CD4-positive, alpha-beta T cell treated with Interleukin-17A for 1 hour (primary cell): Measurements from ENCODE around the gene SLCO3A1.

Experiments used
- DNase-seq: peaks from one replicate; pipeline ENCODE4 v3.0.0-alpha.2; 2020

SLCO3A1 gene

DNA sequence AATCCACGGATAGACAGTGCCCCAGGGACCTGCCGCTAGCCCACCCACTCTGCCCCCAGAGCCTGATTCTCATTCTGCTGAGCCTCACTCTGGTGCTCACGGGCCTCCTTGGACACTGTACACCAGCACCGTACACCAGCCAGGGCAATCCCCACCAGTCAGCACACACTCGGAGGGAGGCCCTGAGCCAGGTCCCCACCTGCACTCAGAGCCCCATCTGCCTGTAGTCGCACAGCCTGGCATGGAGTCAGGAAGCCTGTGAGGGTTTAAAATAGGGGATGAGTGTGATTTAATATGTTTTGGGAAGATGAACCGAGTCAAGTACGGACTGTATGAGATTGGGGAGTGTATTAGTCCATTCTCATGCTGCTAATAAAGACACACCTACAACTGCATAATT lies 223.0 kb downstream of the SLCO3A1 start:
- no peak for DNase-seq

- peak; percentile 71 for DNase-seq
Measured at GRCh38 chr15:92077353-92078085, 224.0 kb downstream of the SLCO3A1 start.

GRCh38 chr15:92078270-92078669 lies 224.8 kb downstream of the SLCO3A1 start:
- DNase-seq = no peak

- no peak for DNase-seq
Measured at GRCh38 chr15:92079047-92079446, 225.5 kb downstream of the SLCO3A1 start.

- no peak for DNase-seq
Measured at GRCh38 chr15:92079647-92080255, 226.2 kb downstream of the SLCO3A1 start.

GRCh38 chr15:92082006-92082843 lies 228.7 kb downstream of the SLCO3A1 start:
- DNase-seq = peak; percentile 52

DNA sequence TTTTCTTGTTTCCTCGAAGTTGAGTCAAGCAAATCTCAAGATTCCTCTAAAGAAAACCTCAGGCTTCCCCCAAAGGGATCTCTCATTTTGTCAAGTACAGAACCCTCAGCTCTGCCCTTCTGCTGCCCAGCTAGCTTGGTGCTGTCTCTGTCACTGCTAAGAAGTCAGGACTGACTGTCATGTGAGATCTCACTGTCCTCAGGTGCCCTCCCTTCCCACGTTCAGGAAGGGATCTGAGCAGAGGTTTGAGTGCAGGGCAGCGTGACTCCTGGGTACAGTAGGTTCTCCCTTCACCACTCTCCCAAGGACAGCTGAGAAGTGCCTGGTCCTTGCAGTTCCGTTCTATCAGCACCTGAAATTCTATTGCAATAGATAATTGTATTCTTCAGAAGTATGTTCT lies 229.7 kb downstream of the SLCO3A1 start:
- DNase-seq = no peak

DNA sequence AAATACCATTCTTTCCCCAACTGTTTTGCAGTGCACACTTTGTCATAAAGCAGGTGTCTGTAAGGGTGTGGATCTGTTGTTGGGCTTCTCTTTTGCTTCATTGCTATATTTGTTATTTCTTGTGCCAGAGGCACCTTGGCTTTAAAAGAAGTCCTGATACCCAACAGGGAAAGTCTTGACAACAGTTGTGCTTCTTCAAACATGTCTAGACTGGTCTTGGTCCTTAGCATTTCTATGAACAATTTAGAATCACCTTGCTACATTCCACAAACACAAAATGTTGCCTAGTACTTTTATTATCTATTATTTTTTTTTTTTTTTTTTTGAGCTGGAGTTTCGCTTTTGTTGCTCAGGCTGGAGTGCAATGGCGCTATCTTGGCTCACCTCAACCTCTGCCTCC lies 233.7 kb downstream of the SLCO3A1 start:
- DNase-seq = no peak

DNA sequence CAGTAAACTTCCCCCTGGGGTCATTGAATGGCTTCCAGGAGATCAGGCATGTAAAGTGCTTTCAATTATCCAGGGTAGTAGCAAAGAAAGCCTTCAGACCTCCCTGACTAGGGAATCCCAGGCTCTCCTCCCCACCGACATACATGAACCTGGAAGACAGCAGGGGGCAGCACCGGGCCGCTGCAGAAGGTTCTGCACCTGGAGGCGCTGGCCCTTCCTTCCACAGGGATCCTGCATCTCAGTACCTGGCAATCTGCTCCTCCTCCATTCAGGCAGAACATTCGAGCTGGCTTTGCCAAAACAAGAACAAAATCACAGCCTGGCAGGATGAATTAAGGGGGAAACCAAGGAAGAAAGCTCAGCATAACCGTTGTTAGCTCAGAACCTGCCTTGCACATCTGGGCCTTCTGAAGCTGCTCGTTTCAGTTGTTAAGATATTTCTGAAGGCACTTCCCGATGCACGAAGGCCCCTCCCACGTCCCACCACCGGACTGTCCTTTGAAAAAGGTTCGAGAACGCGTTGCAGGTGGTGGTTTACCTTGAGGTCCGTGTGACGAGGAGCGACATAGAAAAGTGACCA lies 237.7 kb downstream of the SLCO3A1 start:
- no peak for DNase-seq

DNA sequence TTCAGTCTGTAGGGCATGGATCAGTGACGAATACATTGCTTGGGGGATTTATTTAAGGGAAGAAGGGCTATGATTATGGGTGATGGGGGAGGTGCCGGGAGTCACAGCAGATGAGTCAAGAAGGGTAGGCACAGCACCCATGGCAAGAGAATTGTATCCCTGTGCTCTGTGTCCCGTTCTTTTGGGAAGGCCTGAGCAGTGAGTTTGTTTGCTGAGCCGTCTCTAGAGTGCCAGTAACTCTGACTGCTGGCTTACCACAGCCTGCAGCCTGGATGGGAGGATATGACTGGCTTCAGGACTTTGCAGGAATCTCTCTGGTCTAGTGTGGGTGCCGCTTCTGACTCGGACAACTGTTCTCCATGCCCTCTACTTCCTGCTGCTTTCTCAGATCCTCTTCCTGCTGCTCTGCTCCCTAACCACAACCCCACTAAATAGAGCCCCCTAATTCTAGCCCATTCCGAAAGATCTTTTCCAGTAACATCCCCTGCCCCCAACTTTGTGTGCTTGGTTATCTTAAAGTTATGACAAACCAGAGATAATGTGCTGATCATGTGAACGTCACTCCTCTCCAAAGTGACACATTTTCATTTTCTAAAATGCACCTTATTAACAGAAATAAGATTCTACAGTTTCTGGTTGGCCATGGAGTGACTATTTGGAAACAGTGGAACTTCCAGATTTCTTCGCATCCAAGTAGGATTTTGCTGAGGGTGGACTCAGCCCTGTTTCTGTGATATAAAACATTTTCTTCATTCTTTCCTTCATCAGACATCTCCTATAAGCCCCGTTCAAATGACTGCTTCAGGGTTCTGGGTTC lies 239.0 kb downstream of the SLCO3A1 start:
- no peak for DNase-seq

- peak; percentile 63 for DNase-seq
Measured at GRCh38 chr15:92095693-92096092, 242.2 kb downstream of the SLCO3A1 start.

GRCh38 chr15:92097474-92098178 lies 244.1 kb downstream of the SLCO3A1 start:
- DNase-seq = peak; percentile 68

GRCh38 chr15:92098869-92099268 lies 245.4 kb downstream of the SLCO3A1 start:
- no peak for DNase-seq

DNA sequence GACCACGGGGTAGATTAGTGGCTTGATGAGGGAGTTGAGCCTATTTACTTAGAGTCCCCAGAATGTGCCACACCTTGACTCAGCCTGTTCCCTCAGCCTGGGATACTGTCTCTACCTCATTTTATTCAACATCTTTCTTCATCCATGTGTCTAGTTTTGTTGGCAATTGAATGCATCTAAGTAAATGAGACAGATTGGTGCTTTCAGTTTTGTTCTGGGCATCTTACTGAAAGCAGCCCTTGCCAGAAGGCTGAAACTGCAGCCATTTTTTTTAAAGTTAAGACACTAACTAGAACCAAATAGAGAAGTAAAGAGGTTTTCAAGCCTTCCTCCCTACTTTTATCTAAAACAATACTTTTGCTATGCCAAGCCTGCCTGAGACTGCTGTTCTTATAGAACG lies 246.8 kb downstream of the SLCO3A1 start:
- no peak for DNase-seq

GRCh38 chr15:92100751-92101150 lies 247.2 kb downstream of the SLCO3A1 start:
- no peak for DNase-seq

DNA sequence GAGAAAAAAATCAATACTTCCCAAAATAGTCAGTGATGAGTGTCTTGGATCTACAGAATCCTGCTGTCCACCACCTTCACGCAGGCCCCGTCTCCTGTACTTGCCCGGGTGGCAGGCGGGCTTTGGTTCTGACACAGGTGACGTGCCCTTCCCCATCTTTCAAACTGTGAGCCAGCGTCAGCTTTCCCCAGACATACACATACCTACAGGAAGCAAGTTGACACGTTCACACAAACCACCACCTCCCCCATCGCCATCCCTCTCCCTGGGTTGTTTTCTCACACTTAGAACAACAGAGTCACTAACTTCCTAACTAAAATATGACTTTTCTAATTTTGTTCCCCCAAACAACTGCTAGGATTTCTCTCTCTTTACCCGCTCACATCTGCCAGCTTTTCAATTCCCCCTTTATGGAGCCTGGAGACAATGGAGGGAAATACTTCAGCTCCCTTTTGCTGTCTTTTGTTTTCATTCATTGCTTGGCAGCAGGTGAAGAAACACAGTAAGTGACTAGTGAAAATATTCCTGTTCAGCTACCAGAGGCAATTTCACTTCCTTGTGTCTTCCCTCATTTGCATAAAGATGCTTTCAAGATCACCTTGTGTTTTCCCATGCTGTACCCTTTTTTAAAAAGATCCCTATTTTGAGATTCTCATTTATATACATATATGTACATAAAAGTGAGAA lies 248.3 kb downstream of the SLCO3A1 start:
- no peak for DNase-seq

GRCh38 chr15:92102395-92102755 lies 248.9 kb downstream of the SLCO3A1 start:
- DNase-seq = no peak

GRCh38 chr15:92104072-92104471 lies 250.6 kb downstream of the SLCO3A1 start:
- no peak for DNase-seq

DNA sequence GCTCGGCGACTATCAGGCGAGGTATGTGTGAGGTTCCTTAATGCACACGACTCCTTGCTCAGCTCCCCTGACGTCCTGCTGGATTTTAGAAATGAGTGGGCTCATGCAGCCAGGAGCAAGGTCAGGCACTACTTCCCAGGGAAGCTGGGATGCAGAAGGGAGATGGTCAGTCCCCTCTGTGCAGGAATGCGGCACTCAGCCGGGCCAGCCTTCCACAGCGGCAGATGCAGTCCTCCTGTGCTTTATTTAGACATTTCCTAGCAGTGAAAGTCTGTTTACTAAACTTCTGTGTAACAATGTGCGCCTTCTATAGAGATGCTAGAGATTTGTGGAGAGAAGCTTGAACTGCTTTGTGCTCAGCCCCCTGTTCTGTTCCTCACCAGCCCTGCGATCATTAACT lies 252.1 kb downstream of the SLCO3A1 start:
- DNase-seq = no peak

- DNase-seq = no peak
Measured at GRCh38 chr15:92107510-92107909, 254.0 kb downstream of the SLCO3A1 start.

GRCh38 chr15:92109191-92109873 lies 255.8 kb downstream of the SLCO3A1 start:
- DNase-seq = no peak
